Large intestine (tissue), 12 donors: Measurements from ENCODE around the gene KIFAP3. TPM values are rescaled to one million over a fixed set of nuclear protein-coding genes. Genes with fewer than 3 reads are reported as not detected.
"Not testable (repeated sequence)": the region's sequence is repeated elsewhere in the genome, so short reads cannot be mapped to it uniquely, and the experiment has no call there.

Experiments
- DNase-seq, 2 donors: peaks; one replicate each; pipeline versions ENCODE4 v3.0.0 to v3.0.0-alpha.2; 2013
- H3K27ac ChIP-seq: one replicate; pipeline ENCODE4 v1.5.1; 2013; ENCODE audit warnings: low read length
- H3K27me3 ChIP-seq: 2 replicates; pipeline ENCODE4 v1.6.1; 2013; ENCODE audit warnings: low read length; ENCODE audit not compliant: control insufficient read depth, insufficient read depth
- H3K36me3 ChIP-seq: 2 replicates; pipeline ENCODE4 v1.6.1; 2013; ENCODE audit warnings: low read length; ENCODE audit not compliant: control insufficient read depth, insufficient read depth
- H3K4me1 ChIP-seq: one replicate; pipeline ENCODE4 v1.6.1; 2013; ENCODE audit warnings: low read length; ENCODE audit not compliant: control insufficient read depth, insufficient read depth
- H3K4me3 ChIP-seq: one replicate; pipeline ENCODE4 v1.5.1; 2013; ENCODE audit warnings: low read length
- H3K9me3 ChIP-seq: one replicate; pipeline ENCODE4 v1.6.1; 2013; ENCODE audit warnings: mild to moderate bottlenecking, low read depth, low read length, moderate library complexity; ENCODE audit not compliant: control insufficient read depth
- WGBS: methylation state at CpG from one replicate; pipeline ENCODE4 v1.1.5; 2013; ENCODE audit warnings: low lambda C conversion rate; ENCODE audit not compliant: insufficient coverage; 5-methylcytosine and 5-hydroxymethylcytosine counted together
- long read RNA-seq, 11 donors: transcript quantifications; one replicate each; lab custom pipeline, GENCODE V29; 2026
- polyA plus RNA-seq: library from polyadenylated mRNA; unstranded; fragments of 120-200 nt; gene quantifications from one replicate; pipeline ENCODE4 v1.2.1, GENCODE V29; 2013

KIFAP3 gene
- polyA plus RNA-seq: 24.5 TPM
- long read RNA-seq, donor 1, partial matches to known transcripts: 0 of 1 reads
- long read RNA-seq, donor 1, other reads (novel, unspliced or antisense): 0 of 1 reads
- long read RNA-seq, donor 2, partial matches to known transcripts: 8 of 12 reads
- long read RNA-seq, donor 2, other reads (novel, unspliced or antisense): 0 of 12 reads
- long read RNA-seq, donor 3: 0 reads
- long read RNA-seq, donor 4: 0 reads
- long read RNA-seq, donor 5, partial matches to known transcripts: 0 of 3 reads
- long read RNA-seq, donor 5, other reads (novel, unspliced or antisense): 0 of 3 reads
- long read RNA-seq, donor 6, partial matches to known transcripts: 7 of 11 reads
- long read RNA-seq, donor 6, other reads (novel, unspliced or antisense): 0 of 11 reads
- long read RNA-seq, donor 7, partial matches to known transcripts: 12 of 14 reads
- long read RNA-seq, donor 7, other reads (novel, unspliced or antisense): 0 of 14 reads
- long read RNA-seq, donor 8, partial matches to known transcripts: 8 of 10 reads
- long read RNA-seq, donor 8, other reads (novel, unspliced or antisense): 0 of 10 reads
- long read RNA-seq, donor 9, transcript KIFAP3-201 (20 exons, 2,957 nt): major isoform, 6 of 15 reads
- long read RNA-seq, donor 9, partial matches to known transcripts: 8 of 15 reads
- long read RNA-seq, donor 9, other reads (novel, unspliced or antisense): 0 of 15 reads
- long read RNA-seq, donor 10, transcript KIFAP3-201 (20 exons, 2,957 nt): major isoform, 5 of 15 reads
- long read RNA-seq, donor 10, partial matches to known transcripts: 10 of 15 reads
- long read RNA-seq, donor 10, other reads (novel, unspliced or antisense): 0 of 15 reads
- long read RNA-seq, donor 11, partial matches to known transcripts: 8 of 10 reads
- long read RNA-seq, donor 11, other reads (novel, unspliced or antisense): 0 of 10 reads

- Histone ChIP-seq H3K4me3 (peak within 1 kb of the TSS; percentile 78), H3K27ac (peak within 1 kb of the TSS; percentile 74), H3K27me3 (no peaks in the 10 kb centered on the region), H3K36me3 (no peaks in the 10 kb centered on the region), H3K9me3 (peaks cover 3% of the 10 kb centered on the region), H3K4me1 (no peaks in the 10 kb centered on the region)
- peak; percentile 98 to 99 for DNase-seq
- no CpG with 5 or more reads among the region's 39 CpGs for WGBS
Measured at GRCh38 chr1:170074250-170075157, at the start of gene KIFAP3. KIFAP3 (minus strand) TSS chr1:170074695; CDS start chr1:170074467, 228 bp downstream.

GRCh38 chr1:170122366-170122765, 47.9 kb upstream of the KIFAP3 start:
- DNase-seq: no peak
- WGBS: 96% methylated on average over 4 of the region's 6 CpGs
- no peak overlapping the region for H3K4me3 ChIP-seq
- no peaks in the 10 kb centered on the region for H3K27me3 ChIP-seq
- H3K27ac ChIP-seq: no peak overlapping the region
- H3K36me3 ChIP-seq: no peaks in the 10 kb centered on the region
- H3K4me1 ChIP-seq: no peaks in the 10 kb centered on the region
- H3K9me3 ChIP-seq: no peaks in the 10 kb centered on the region

- no peaks in the 10 kb centered on the region for H3K4me1 ChIP-seq
- DNase-seq: no peak
- H3K27me3 ChIP-seq: no peaks in the 10 kb centered on the region
- no peaks in the 10 kb centered on the region for H3K9me3 ChIP-seq
- H3K36me3 ChIP-seq: no peaks in the 10 kb centered on the region
- H3K27ac ChIP-seq: no peak overlapping the region
- WGBS: no CpG with 5 or more reads among the region's 2 CpGs
- no peak overlapping the region for H3K4me3 ChIP-seq
Measured at GRCh38 chr1:170114906-170115305, 40.4 kb upstream of the KIFAP3 start.

GRCh38 chr1:170113140-170113539, 38.6 kb upstream of the KIFAP3 start:
- not testable (repeated sequence) for H3K36me3 ChIP-seq, H3K4me1 ChIP-seq, H3K4me3 ChIP-seq, H3K27me3 ChIP-seq, DNase-seq, H3K27ac ChIP-seq, H3K9me3 ChIP-seq
- WGBS: no CpG with 5 or more reads among the region's 8 CpGs

GRCh38 chr1:170097449-170097948, 23.0 kb upstream of the KIFAP3 start:
- no CpG with 5 or more reads among the region's 4 CpGs for WGBS
- H3K27ac ChIP-seq: no peak overlapping the region

GRCh38 chr1:170096806-170097340, 22.4 kb upstream of the KIFAP3 start:
- DNase-seq: no peak
- whole genome bisulfite sequencing: 80% methylated on average over 1 of the region's 4 CpGs
- no peak overlapping the region for H3K27ac ChIP-seq
- no peak overlapping the region for H3K4me3 ChIP-seq
- no peaks in the 10 kb centered on the region for H3K36me3 ChIP-seq
- H3K27me3 ChIP-seq: no peaks in the 10 kb centered on the region
- no peaks in the 10 kb centered on the region for H3K9me3 ChIP-seq
- H3K4me1 ChIP-seq: no peaks in the 10 kb centered on the region

More at GRCh38 chr1:170097449-170097948, 23.0 kb upstream of the KIFAP3 start:
- Histone ChIP-seq H3K27me3 (no peaks in the 10 kb centered on the region), H3K9me3 (no peaks in the 10 kb centered on the region), H3K4me3 (no peak overlapping the region), H3K4me1 (no peaks in the 10 kb centered on the region), H3K36me3 (no peaks in the 10 kb centered on the region)
- no peak for DNase-seq

- DNase-seq: no peak
- H3K9me3 ChIP-seq: no peaks in the 10 kb centered on the region
- no peaks in the 10 kb centered on the region for H3K36me3 ChIP-seq
- no peaks in the 10 kb centered on the region for H3K4me1 ChIP-seq
- H3K4me3 ChIP-seq: no peak overlapping the region
- no peaks in the 10 kb centered on the region for H3K27me3 ChIP-seq
- H3K27ac ChIP-seq: no peak overlapping the region
Measured at GRCh38 chr1:170095976-170096748, 21.7 kb upstream of the KIFAP3 start.

- H3K9me3 ChIP-seq, H3K4me3 ChIP-seq, H3K36me3 ChIP-seq, H3K4me1 ChIP-seq, DNase-seq, H3K27ac ChIP-seq, H3K27me3 ChIP-seq: not testable (repeated sequence)
- 85% methylated on average over 4 of the region's 31 CpGs for WGBS
Measured at GRCh38 chr1:170094697-170095616, 20.5 kb upstream of the KIFAP3 start.
